K562 (cell line): ENCODE measurements around the gene EIF3J. TPM values are rescaled to one million over a fixed set of nuclear protein-coding genes. Genes with fewer than 3 reads are reported as not detected.
A peak's percentile ranks its signal among the peaks of the same experiment; 100 is the strongest.

Experiments
- BRF1 ChIP-seq: IDR thresholded peaks from 3 replicates; pipeline ENCODE4 v1.6.1; 2011; ENCODE audit warnings: borderline replicate concordance, mild to moderate bottlenecking; ENCODE audit not compliant: insufficient read length; ENCODE audit errors: extremely low read depth
- CTCF ChIP-seq, 3 experiments: IDR thresholded peaks in 2 of 3; conservative IDR thresholded peaks in 1 of 3; 2 replicates each; pipeline ENCODE4 v1.5.1; 2011 to 2012; ENCODE audit warnings: low read length in 3 of 3, mild to moderate bottlenecking in 3 of 3, control low read depth in 2 of 3, improper control_type of control experiment in 1 of 3, inconsistent platforms in 1 of 3, low read depth in 1 of 3, mixed read lengths in 1 of 3, moderate library complexity in 1 of 3; ENCODE audit not compliant: insufficient read depth in 2 of 3
- HNRNPUL1 ChIP-seq: fragments of 200-400 bp; formaldehyde crosslinking; IDR thresholded peaks from 2 replicates; pipeline ENCODE4 v1.6.1; 2017; ENCODE audit warnings: low read length
- KLF6 ChIP-seq: fragments of 250-450 bp; sonication (Bioruptor Pico); IDR thresholded peaks from 2 replicates; pipeline ENCODE4 v1.4.0; 2020; ENCODE audit warnings: mild to moderate bottlenecking, moderate library complexity, borderline replicate concordance
- MEIS2 ChIP-seq: fragments of 450-650 bp; IDR thresholded peaks from 2 replicates; pipeline ENCODE4 v1.6.1; 2014; ENCODE audit warnings: mild to moderate bottlenecking; ENCODE audit not compliant: partially characterized antibody
- SMARCE1 ChIP-seq: fragments of 450-650 bp; IDR thresholded peaks from 2 replicates; pipeline ENCODE4 v1.7.1; 2016; ENCODE audit warnings: mild to moderate bottlenecking
- ZBTB17 ChIP-seq: fragments of 450-650 bp; formaldehyde crosslinking; IDR thresholded peaks from 2 replicates; pipeline ENCODE4 v1.4.0; 2020; ENCODE audit warnings: mild to moderate bottlenecking
- ZNF695 ChIP-seq: fragments of 450-650 bp; formaldehyde crosslinking; IDR thresholded peaks from 2 replicates; pipeline ENCODE4 v1.4.0; 2020; ENCODE audit warnings: mild to moderate bottlenecking, moderate library complexity
- ZNF766 ChIP-seq: fragments of 200-800 bp; sonication (Bioruptor generic); conservative IDR thresholded peaks from 2 replicates; pipeline ENCODE4 v1.6.1; 2016; ENCODE audit warnings: missing genetic modification characterization, missing compliant biosample characterization
- ZNF830 ChIP-seq: fragments of 250-450 bp; sonication (Bioruptor Pico); IDR thresholded peaks from 2 replicates; pipeline ENCODE4 v1.5.0; 2021; ENCODE audit warnings: mild to moderate bottlenecking
- polyA plus RNA-seq, 8 experiments: library from polyadenylated mRNA; depleted of rRNA in 4 of 8; stranded (reverse) in 5 of 8; unstranded in 3 of 8; fragments of >200 nt; fragmentation: Nextera tagmentation in 2 of 8; fragmentation: Illumina TruSeq in 1 of 8; extraction: Ambion mirVana in 2 of 8; extraction: Trizol in 1 of 8; gene quantifications; 2 replicates each; pipeline versions ENCODE4 v1.2.1 to v1.2.3, GENCODE V29; 2011 to 2014; ENCODE audit warnings: inconsistent platforms in 1 of 8, missing spikeins in 1 of 8
- total RNA-seq, 7 experiments: library from RNA; depleted of rRNA in 6 of 7; stranded (reverse); fragments of >200 nt in 6 of 7; fragmentation: Illumina TruSeq in 2 of 7; extraction: Trizol in 2 of 7; gene quantifications; 2 replicates each; pipeline versions ENCODE4 v1.2.1 to v1.2.3, GENCODE V29; 2011 to 2021; ENCODE audit warnings: low replicate concordance in 1 of 7
- TF ChIP-seq, protein P1 (sequence below): sonication (generic); formaldehyde crosslinking; IDR thresholded peaks from 2 replicates; pipeline ENCODE4 v1.8.1; 2023; ENCODE audit warnings: missing genetic modification reagents, mild to moderate bottlenecking, borderline replicate concordance
- TF ChIP-seq, protein P2 (sequence below): fragments of 250-450 bp; sonication (Bioruptor Pico); IDR thresholded peaks from 2 replicates; pipeline ENCODE4 v1.9.0; 2021; ENCODE audit warnings: mild to moderate bottlenecking
- TF ChIP-seq, protein P3 (sequence below): fragments of 450-650 bp; formaldehyde crosslinking; conservative IDR thresholded peaks from 2 replicates; pipeline ENCODE4 v1.4.0; 2022; ENCODE audit warnings: mild to moderate bottlenecking, missing genetic modification characterization
- TF ChIP-seq, protein P4 (sequence below): fragments of 200-800 bp; sonication (Bioruptor generic); IDR thresholded peaks from 2 replicates; pipeline ENCODE4 v1.6.1; 2017; ENCODE audit warnings: missing genetic modification characterization, missing compliant biosample characterization
- TF ChIP-seq, protein P5 (sequence below): fragments of 150-350 bp; conservative IDR thresholded peaks from 2 replicates; pipeline ENCODE4 v1.6.1; 2014; ENCODE audit warnings: low read length

EIF3J gene
- total and polyA plus RNA-seq, 9 of the 15 experiments (the other 6 are each of a cell fraction or from before 2014, with no cell fraction given): 44.2 to 217 (median 151) TPM

DNA sequence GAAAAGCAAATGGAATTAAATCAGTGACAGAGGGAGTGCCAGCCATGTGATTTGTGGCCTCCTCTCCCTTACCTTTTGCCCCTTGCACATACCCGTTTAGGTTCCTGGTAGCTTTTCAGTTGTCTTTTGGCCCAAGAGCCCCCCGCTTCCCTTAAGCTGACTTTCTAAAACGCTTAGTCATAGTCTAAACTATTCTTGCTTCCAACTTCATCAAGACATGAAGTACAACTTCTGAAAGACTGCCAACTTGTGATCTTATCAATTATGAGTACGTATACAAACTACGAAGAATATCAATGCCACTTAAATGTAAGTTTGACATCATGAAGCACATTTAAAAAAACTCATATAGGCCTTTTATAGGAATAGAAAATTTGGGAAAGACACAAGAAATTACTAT is 61.9 kb downstream of the EIF3J start (continued):
- TF ChIP-seq, protein P1, sequence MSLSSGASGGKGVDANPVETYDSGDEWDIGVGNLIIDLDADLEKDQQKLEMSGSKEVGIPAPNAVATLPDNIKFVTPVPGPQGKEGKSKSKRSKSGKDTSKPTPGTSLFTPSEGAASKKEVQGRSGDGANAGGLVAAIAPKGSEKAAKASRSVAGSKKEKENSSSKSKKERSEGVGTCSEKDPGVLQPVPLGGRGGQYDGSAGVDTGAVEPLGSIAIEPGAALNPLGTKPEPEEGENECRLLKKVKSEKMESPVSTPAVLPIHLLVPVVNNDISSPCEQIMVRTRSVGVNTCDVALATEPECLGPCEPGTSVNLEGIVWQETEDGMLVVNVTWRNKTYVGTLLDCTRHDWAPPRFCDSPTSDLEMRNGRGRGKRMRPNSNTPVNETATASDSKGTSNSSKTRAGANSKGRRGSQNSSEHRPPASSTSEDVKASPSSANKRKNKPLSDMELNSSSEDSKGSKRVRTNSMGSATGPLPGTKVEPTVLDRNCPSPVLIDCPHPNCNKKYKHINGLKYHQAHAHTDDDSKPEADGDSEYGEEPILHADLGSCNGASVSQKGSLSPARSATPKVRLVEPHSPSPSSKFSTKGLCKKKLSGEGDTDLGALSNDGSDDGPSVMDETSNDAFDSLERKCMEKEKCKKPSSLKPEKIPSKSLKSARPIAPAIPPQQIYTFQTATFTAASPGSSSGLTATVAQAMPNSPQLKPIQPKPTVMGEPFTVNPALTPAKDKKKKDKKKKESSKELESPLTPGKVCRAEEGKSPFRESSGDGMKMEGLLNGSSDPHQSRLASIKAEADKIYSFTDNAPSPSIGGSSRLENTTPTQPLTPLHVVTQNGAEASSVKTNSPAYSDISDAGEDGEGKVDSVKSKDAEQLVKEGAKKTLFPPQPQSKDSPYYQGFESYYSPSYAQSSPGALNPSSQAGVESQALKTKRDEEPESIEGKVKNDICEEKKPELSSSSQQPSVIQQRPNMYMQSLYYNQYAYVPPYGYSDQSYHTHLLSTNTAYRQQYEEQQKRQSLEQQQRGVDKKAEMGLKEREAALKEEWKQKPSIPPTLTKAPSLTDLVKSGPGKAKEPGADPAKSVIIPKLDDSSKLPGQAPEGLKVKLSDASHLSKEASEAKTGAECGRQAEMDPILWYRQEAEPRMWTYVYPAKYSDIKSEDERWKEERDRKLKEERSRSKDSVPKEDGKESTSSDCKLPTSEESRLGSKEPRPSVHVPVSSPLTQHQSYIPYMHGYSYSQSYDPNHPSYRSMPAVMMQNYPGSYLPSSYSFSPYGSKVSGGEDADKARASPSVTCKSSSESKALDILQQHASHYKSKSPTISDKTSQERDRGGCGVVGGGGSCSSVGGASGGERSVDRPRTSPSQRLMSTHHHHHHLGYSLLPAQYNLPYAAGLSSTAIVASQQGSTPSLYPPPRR (CRISPR knock-in tag): no peak
- TF ChIP-seq SMARCE1 (no peak), BRF1 (no peak), CTCF (IDR thresholded peaks at IDR 0.05 in 2 of 3, conservative IDR thresholded peaks at IDR 0.05 in 1 of 3; ENCODE audit: insufficient read depth in 2 of 3, low read depth in 1 of 3, low read length in 3 of 3) (no peak), ZNF766 (CRISPR knock-in tag) (0 out of 2 replicates have a peak, but pooled peaks have one; percentile 16), KLF6 (CRISPR knock-in tag) (no peak), HNRNPUL1 (no peak), ZBTB17 (CRISPR knock-in tag) (no peak), ZNF695 (CRISPR knock-in tag) (no peak), MEIS2 (peak; percentile 65), ZNF830 (no peak)
- TF ChIP-seq, protein P2, sequence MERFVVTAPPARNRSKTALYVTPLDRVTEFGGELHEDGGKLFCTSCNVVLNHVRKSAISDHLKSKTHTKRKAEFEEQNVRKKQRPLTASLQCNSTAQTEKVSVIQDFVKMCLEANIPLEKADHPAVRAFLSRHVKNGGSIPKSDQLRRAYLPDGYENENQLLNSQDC (CRISPR knock-in tag): no peak
- TF ChIP-seq, protein P3, sequence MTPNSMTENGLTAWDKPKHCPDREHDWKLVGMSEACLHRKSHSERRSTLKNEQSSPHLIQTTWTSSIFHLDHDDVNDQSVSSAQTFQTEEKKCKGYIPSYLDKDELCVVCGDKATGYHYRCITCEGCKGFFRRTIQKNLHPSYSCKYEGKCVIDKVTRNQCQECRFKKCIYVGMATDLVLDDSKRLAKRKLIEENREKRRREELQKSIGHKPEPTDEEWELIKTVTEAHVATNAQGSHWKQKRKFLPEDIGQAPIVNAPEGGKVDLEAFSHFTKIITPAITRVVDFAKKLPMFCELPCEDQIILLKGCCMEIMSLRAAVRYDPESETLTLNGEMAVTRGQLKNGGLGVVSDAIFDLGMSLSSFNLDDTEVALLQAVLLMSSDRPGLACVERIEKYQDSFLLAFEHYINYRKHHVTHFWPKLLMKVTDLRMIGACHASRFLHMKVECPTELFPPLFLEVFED: no peak
- TF ChIP-seq, protein P4, sequence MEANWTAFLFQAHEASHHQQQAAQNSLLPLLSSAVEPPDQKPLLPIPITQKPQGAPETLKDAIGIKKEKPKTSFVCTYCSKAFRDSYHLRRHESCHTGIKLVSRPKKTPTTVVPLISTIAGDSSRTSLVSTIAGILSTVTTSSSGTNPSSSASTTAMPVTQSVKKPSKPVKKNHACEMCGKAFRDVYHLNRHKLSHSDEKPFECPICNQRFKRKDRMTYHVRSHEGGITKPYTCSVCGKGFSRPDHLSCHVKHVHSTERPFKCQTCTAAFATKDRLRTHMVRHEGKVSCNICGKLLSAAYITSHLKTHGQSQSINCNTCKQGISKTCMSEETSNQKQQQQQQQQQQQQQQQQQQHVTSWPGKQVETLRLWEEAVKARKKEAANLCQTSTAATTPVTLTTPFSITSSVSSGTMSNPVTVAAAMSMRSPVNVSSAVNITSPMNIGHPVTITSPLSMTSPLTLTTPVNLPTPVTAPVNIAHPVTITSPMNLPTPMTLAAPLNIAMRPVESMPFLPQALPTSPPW: peak; percentile 37; the same call in 1 of the 2 replicates
- TF ChIP-seq, protein P5, sequence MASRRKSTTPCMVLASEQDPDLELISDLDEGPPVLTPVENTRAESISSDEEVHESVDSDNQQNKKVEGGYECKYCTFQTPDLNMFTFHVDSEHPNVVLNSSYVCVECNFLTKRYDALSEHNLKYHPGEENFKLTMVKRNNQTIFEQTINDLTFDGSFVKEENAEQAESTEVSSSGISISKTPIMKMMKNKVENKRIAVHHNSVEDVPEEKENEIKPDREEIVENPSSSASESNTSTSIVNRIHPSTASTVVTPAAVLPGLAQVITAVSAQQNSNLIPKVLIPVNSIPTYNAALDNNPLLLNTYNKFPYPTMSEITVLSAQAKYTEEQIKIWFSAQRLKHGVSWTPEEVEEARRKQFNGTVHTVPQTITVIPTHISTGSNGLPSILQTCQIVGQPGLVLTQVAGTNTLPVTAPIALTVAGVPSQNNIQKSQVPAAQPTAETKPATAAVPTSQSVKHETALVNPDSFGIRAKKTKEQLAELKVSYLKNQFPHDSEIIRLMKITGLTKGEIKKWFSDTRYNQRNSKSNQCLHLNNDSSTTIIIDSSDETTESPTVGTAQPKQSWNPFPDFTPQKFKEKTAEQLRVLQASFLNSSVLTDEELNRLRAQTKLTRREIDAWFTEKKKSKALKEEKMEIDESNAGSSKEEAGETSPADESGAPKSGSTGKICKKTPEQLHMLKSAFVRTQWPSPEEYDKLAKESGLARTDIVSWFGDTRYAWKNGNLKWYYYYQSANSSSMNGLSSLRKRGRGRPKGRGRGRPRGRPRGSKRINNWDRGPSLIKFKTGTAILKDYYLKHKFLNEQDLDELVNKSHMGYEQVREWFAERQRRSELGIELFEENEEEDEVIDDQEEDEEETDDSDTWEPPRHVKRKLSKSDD: no peak
